SIG-M5 treated with dmso at 0.1 percent for 504 hours (cell line): ENCODE results near the gene PRODH2.
A peak's percentile ranks its signal among the peaks of the same experiment; 100 is the strongest.
"Not testable (repeated sequence)": the region's sequence is repeated elsewhere in the genome, so short reads cannot be mapped to it uniquely, and the experiment has no call there.

Experiments used
- DNase-seq: peaks from one replicate; lab custom pipeline; 2025; ENCODE audit not compliant: unreplicated experiment; lab: John Stamatoyannopoulos, UW

The PRODH2 gene

DNA sequence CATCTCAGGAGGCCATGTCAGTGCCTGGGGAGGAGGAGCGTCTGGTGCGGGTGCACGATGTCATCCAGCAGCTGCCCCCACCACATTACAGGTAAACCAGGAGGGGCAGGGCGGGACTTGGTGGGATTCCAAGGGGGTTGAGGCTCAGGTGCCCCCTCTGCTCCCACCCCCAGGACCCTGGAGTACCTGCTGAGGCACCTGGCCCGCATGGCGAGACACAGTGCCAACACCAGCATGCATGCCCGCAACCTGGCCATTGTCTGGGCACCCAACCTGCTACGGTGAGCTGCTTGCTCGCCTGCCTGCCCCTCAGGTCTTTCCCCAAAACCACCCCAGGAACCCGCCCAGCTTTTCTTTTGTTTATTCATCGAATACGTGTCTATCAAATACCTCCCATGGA is 30.1 kb downstream of the PRODH2 start:
- DNase-seq = no peak

DNA sequence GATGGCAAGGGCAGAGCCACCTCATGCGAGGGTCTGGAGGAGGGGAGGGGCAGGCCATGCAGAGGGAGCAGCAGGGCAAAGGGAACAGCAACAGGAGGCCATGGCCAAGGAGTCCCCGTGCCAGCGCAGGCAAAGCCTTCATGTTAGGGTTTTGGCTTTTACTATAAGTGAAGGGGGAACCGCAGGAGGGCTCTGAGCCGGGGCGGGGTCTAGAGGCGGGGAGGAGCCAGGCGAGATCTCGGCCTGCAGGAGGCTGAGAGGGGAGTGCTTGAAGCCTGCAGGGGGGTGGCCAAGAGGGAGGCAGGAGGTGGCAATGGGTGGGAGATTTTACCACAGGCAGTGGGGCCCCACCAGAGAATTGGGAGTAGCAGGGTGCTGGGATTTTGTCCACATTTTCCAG is 31.0 kb downstream of the PRODH2 start:
- DNase-seq = no peak

DNA sequence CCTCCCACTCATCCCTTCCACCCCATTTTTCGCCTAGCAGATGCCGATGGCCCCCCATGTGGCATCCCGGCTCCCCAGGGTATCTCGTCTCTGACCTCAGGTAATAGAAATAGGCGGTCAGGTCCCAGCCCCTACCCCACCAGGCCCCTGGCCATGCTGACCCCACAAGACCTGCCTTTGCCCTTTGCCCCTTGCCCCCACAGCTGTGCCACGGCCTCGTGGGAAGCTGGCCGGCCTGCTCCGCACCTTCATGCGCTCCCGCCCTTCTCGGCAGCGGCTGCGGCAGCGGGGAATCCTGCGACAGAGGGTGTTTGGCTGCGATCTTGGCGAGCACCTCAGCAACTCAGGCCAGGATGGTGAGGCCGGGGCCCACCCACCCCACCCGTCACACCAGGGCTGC is 31.9 kb downstream of the PRODH2 start:
- no peak for DNase-seq

DNA sequence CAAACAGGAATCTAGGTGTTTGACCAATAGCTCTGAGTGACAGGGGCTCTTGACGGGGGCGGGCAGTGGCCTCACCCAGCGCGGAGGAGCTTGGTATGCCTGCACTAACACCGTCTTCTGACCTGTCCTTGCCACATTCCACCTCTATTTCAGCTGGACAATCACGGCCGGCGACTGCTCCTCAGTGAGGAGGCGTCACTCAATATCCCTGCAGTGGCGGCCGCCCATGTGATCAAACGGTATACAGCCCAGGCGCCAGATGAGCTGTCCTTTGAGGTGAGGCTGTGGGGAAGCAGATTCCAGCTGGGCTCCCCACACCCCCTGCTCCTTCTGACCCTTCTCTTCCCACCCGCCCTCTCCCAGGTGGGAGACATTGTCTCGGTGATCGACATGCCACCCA is 32.6 kb downstream of the PRODH2 start:
- DNase-seq = no peak

DNA sequence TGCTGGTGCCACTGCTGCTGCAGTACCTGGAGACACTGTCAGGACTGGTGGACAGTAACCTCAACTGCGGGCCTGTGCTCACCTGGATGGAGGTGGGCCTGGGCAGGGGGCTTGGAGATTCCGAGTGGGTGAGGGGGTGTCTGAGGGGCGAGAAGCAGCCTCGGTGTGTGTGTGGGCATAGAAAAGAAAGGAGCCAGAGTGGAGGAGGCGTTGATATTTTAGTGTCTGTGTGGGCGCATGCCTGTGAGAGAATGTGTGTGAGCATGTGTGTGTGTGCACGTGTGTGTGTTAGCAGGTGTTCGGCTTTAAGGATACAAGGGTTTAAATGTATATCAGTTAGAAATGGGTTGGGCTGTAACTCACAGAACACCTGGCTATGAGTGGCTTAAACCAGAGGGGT is 33.6 kb downstream of the PRODH2 start:
- DNase-seq = no peak

DNA sequence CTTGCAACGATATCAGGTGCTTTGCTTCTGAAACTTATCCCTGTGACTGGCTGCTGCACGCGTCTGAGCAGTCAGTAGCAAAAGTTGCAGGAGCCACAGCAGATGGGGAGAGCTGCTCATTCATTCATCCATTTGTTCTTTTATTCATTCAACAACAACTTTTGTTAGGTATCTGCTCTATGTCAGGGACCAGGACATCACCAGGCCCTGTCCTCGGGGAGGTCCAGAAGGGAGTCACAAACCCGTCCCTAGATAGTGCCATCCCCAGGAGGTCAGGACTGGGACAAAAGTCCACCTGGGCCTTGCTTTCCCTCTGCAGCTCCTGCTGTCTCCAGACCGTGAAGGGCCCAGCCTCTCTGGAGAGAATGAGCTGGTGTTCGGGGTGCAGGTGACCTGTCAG is 34.7 kb downstream of the PRODH2 start:
- DNase-seq = no peak

DNA sequence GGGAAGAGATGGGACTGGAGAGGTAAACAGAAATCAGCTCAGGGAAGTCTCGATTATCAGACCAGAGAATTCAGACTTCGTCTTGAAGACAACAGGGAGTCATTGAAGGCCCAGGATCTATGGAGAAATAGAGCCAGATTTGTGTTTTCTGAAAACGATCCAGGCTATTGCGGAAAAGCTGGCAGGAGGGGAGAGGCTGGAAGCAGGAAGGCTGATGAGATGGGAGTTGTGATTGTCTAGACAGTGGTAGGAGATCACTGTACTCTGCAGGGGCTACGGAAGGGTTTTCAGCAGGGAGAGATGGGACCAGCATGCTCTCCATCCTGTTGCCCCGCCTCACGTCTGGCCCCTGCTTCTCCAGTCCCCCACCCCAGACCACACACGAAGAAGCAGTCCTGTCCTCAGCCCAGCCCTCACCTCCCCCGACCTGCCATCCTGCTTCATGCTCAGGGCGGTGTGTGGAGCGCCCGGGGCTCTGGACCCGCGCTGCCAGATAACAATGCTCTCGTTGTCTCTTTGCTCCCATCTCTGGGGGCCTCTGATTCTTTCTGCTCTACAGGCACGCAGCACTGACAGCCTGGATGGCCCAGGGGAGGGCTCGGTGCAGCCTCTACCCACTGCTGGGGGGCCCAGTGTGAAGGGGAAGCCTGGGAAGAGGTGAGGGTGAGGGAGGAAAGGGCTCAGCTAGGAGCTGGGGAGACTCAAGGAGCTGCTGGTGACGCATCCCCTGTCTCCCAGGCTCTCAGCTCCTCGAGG is 35.4 kb downstream of the PRODH2 start:
- no peak for DNase-seq

DNA sequence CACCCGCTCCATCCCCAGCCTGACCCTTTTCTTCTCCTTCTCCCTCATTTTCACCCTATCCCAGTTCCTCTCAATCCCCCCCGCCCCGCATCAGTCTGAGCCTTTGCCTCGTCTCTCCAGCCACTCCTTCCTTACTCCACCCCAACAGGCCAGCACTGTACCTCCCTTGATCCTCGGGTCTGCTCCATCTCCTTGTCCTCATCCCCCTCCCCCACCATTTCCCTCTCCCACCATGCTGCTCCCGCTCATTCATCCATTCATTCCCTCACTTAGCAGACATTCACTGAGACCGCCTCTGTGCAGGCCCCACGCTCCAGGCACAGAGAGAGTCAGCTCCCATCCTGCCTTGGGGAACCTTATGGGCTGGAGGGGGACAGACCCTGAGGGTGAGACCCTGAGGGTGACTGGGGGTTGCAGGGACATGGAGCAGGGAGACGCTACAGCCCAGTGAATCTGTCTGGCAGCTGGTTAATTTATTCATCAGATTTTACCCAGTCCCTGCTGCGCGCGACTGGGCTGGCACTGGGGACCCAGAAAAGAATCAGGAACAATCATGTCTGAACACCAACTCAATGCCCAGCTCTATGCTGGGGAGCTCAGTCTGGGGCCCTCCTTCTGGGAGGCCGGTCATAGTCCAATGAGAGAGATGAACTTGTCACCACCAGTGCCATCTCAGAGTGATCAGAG is 36.4 kb downstream of the PRODH2 start:
- no peak for DNase-seq

DNA sequence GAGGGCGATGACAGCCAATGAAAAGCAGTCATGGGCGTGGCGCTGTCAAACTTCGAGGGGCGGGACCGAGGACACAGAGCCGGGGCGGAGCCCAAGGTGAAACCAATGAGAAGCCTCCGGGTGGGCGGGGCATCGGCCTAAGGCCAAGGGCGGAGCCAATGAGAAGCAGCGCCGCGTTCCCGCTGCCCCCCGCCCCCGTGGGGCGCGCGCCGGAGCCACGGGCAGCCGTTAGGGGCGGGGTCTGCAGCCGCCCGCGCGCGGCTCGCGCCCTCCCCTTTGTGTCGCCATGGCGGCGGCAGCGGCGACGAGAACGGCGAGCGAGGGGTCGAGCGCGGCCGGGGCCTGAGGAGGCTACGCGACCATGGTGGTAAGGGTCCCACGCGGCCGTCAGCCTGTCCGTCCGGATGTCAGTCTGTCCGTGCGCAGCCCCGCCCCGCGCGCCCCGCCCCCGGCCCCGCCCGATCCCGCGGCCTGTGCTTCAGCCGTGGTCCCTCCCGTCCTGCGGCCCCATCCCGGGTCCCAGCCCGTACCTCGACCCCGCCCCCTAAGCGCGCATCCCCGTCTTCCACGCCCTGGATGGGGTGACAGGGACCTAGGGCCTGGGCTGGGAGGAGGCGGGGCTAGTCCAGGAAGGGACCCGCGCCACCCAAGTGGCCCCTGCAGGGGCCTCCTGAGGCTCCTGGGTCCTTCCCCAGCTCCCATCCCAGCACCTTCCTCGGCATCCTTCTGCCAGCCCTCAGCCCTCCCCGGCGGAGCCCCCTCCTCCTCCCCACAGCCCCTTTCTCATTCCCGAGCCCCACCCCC is 37.1 kb downstream of the PRODH2 start, which contains the start of gene ARHGAP33:
TSS of gene ARHGAP33 (plus strand) at position 267 of the 804 bp plus-strand sequence. CDS start at position 362, 95 bp downstream.
- peak; percentile 94 for DNase-seq

DNA sequence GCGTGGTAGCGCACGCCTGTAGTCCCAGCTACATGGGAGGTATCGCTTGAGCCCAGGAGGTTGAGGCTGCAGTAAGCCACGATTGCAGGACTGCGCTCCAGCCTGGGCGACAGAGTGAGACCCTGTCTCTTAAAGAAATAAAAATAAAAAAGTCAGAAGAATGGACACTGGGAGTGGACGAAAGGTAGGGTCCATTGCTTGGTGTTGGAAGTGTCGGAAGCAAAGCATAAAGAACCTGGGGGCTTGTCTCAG is 37.7 kb downstream of the PRODH2 start:
- no peak for DNase-seq

DNA sequence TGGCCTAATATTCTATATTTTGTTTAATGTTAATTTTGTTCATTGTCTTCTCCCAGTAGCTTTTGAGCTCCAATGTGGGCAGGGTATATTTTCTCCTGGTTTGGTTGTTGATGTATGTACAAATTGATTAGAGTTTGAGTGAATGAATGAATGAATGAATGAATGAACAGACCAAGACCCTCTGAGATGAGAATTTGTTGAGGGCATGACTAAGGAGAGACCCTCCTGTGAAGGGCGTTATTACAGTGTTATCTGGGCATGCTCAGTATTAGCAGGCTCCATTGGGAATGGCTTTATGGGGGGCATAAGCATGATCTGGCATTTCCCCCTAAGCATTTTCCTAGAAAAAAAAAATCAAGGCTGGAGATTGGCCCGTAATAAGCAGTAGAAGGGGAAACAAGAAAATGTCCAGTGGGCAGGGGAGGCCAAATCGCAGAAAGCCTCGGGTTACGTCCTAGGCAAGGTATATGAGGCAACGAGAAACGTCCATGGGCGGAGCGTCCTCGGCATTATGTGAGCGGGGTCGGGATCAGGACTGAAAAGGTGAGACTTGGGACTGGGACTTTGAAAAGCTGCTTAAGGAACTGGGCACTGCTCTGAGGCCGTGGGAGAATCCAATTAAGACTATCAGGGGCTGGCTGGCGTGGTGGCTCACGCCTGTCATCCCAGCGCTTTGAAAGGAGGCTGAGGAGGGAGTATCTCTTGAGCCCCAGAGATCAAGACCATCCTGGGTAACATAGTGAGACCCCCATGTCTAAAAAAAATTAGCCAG is 38.2 kb downstream of the PRODH2 start:
- DNase-seq = no peak

DNA sequence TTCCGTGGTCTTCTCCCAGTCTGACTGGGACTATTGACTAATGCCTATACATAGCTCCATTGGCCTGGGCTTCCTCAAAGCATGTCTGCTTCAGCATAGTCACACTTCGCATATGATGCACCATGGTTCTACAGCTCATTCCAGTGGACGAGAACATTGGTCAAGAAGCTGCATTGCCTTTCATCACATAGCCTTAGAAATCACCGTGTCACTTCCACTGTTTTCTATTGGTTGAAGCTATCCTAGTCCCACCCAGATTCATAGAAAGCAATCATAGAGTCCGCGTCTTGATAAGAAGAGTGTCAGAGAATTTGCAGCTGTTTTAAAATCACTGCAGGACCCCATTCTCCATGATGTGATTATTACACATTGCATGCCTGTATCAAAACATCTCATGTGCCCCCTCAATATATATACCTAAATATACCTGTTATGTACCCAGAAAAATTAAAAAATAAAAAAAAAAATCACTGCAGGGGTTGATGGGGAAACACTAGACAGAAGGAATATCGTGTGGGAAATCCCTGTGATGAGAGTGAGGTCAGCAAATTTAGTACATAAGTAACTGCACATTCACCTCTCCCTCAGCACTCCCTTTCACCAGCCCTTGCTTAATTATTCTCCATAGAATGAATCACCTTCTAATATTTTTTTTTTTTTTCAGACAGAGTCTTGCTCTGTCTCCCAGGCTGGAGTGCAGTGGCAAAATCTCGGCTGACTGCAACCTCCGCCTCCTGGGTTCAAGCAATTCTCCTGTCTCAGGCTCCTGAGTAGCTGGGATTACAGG is 39.4 kb downstream of the PRODH2 start:
- no peak for DNase-seq

DNA sequence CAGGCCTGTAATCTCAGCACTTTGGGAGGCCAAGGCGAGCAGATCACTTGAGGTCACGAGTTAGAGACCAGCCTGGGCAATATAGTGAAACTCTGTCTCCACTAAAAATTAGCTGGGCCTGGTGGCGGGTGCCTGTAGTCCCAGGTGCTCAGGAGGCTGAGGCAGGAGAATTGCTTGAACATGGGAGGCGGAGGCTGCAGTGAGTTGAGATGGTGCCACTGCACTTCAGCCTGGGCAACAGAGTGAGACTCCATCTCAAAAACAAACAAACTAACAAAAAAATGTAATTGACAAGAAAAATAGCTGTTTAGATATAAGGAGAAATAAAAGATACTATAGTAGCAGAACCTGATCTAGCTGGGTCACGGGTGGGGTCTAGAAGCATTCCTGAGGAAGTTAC is 40.3 kb downstream of the PRODH2 start:
- not testable (repeated sequence) for DNase-seq

DNA sequence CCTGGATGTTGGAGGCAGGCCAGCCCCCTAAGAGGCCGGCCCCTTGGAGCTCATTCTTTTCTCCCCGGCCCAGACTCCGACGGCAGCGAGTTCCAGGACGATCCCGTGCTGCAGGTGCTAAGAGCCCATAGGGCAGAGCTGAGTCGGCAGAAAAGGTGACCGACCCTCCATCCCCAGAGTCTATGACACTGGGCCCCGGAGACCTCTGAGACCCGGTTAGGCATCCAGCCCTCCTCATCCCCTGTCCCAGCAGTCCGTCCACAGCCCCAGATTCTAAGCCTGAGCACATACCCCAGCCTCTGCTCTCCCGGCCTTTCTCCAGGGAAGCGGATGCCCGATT is 44.6 kb downstream of the PRODH2 start:
- no peak for DNase-seq

DNA sequence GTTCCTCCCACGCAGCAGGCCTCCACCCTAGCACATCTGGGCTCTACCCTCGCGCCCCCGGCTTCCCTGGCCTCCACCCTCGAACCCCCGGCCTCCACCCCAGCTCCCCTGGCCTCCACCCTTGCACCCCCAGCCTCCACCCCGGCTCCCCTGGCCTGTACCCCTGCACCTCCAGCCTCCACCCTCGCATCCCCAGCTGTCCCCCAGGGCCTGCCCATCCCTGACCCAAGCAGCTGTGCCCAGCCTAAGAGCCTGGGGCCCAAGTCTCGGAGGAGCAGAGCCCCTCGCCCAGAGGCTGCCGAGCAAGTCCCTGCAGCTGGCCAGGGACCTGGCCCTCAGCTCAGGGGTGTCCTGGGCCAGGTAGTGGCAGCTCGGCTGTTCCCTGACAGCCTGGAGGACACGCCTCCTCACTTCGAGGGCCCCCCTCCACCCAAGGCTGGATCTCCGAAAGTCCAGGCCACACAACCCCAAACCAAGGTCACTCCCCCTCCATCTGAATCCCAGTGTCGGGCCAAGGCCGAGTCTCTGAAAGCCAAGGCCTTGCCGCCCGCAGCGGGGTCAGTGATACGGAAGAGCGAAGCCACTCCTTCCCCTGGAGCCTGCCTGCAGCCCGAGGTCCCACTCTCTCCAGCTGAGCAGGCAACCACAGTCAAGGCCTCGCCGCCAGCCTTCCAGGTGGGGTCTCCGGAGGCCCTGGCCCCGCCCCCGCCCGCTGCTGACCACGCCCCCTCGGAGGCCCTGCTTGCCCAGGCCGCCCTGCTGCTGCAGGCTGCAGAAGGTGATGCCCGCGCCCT is 45.2 kb downstream of the PRODH2 start:
- DNase-seq = no peak

DNA sequence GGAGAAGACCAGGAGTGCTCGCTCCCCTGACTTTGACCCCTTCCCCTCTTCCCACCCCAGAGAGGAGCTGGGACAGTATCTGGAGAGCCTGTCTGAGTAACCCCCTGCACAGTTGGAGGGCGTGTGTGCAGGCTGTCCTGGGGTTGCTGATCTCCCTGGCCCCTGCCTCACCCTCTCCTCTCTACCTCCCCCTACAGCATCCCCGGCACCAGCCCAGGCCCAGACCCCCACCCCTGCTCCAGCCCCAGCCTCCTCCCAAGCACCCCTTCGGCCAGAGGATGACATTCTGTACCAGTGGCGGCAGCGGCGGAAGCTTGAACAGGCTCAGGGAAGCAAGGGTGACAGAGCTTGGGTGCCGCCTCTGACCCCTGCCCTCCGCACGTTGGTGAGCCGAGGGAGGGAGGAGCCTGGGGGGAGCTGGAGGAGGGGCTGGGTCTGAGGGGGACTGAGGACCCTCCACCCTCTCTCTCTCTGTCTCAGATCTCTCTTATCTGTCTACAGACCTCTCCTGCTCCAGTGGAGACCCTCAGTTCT is 46.0 kb downstream of the PRODH2 start:
- no peak for DNase-seq

DNA sequence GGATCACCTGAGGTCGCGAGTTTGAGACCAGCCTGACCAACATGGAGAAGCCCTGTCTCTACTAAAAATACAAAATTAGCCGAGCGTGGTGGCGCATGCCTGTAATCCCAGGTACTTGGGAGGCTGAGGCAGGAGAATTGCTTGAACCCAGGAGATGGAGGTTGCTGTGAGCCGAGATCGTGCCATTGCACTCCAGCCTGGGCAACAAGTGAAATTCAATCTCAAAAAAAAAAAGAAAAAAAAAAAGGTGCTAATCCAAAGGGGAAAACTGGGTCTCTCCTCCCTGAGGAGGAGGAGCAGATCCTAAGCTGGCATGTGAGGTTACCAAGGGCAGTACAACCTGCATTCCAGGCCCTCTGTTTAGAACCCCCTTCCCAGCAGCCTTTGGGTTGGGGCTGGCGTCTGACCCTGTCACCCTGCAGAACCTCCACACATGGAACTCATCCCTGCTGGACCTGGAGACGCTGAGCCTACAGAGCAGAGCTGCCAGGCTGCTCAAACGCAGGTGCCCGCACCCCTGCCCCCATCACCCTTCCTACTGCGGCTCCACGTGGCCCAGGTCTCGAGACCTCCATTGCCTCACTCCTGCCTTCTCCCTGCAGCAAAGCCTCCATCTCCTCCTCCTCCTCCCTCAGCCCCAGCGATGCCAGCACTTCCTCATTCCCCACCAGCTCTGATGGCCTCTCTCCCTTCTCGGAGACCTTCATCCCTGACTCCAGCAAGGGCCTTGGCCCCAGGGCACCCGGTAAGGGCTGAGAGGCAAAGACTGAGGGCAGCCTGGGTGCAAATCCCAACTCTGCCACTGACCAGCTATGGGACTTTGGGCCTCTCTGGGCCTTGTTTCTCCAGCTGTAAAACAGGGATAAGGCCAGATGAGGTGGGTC is 48.0 kb downstream of the PRODH2 start:
- DNase-seq = no peak

DNA sequence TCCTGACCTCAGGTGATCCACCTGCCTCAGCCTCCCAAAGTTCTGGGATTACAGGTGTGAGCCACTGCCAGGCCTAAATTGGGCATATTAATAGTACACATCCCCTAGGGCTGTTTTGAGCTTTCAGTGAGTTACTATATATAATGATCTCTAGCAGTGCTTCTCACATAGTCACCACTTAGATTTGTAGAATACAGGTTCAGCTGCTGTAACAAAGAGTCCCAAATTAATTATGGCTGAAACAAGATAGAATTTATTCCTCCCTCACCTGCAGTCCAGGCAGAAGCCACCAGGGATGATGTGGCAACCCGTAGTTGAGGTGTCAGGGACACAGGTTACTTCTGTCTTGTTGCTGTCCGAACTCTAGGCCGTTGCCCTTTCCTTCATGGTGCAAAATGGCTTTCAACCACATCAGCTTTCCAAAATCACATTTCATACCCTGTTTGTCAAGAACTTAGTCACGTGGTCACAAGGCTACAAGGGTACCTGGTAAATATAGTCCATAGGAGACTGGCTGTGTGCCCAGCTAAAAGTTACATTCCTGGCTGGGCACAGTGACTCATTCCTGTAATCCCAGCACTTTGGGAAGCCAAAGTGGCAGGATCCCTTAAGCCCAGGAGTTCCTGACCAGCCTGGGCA is 51.8 kb downstream of the PRODH2 start:
- no peak for DNase-seq
